Activated CD4-positive, CD25-positive, alpha-beta regulatory T cell treated with anti-CD3 and anti-CD28 coated beads, Interleukin-2, amount 50 U/mL, for 16 hours (primary cell): Measurements from ENCODE around the gene HDAC9.

Experiments
- DNase-seq: peaks from one replicate; pipeline ENCODE4 v3.0.0-alpha.2; 2020; ENCODE audit warnings: low read depth, low spot score

The HDAC9 gene

GRCh38 chr7:18655912-18656311, 160.4 kb downstream of the HDAC9 start:
- DNase-seq, result no peak

- DNase-seq, result no peak
Observed at GRCh38 chr7:18656362-18656761, 160.8 kb downstream of the HDAC9 start.

GRCh38 chr7:18659746-18660145, 164.2 kb downstream of the HDAC9 start:
- DNase-seq, result no peak

- DNase-seq, result no peak
Observed at GRCh38 chr7:18663321-18663720, 167.8 kb downstream of the HDAC9 start.

GRCh38 chr7:18666107-18666728, 170.7 kb downstream of the HDAC9 start:
- peak; percentile 11 for DNase-seq

GRCh38 chr7:18667466-18667865, 171.9 kb downstream of the HDAC9 start:
- no peak for DNase-seq

GRCh38 chr7:18671176-18671575, 175.6 kb downstream of the HDAC9 start:
- DNase-seq, result no peak

- DNase-seq, result no peak
Observed at GRCh38 chr7:18675579-18675978, 180.0 kb downstream of the HDAC9 start.

- no peak for DNase-seq
Observed at GRCh38 chr7:18679261-18679660, 183.7 kb downstream of the HDAC9 start.

- DNase-seq, result no peak
Observed at GRCh38 chr7:18680576-18680975, 185.0 kb downstream of the HDAC9 start.

GRCh38 chr7:18684916-18685315, 189.4 kb downstream of the HDAC9 start:
- no peak for DNase-seq

- DNase-seq, result no peak
Observed at GRCh38 chr7:18685971-18686370, 190.4 kb downstream of the HDAC9 start.

- no peak for DNase-seq
Observed at GRCh38 chr7:18689551-18689950, 194.0 kb downstream of the HDAC9 start.

- no peak for DNase-seq
Observed at GRCh38 chr7:18693406-18693805, 197.9 kb downstream of the HDAC9 start.

GRCh38 chr7:18693816-18694215, 198.3 kb downstream of the HDAC9 start:
- no peak for DNase-seq

- DNase-seq, result no peak
Observed at GRCh38 chr7:18694484-18694883, 198.9 kb downstream of the HDAC9 start.

GRCh38 chr7:18694911-18695310, 199.4 kb downstream of the HDAC9 start:
- DNase-seq, result no peak

GRCh38 chr7:18698258-18698734, 202.7 kb downstream of the HDAC9 start:
- DNase-seq, result no peak

GRCh38 chr7:18700147-18700546, 204.6 kb downstream of the HDAC9 start:
- no peak for DNase-seq

- no peak for DNase-seq
Observed at GRCh38 chr7:18702071-18702829, 206.7 kb downstream of the HDAC9 start.

- no peak for DNase-seq
Observed at GRCh38 chr7:18703685-18704084, 208.1 kb downstream of the HDAC9 start.

- no peak for DNase-seq
Observed at GRCh38 chr7:18706670-18707069, 211.1 kb downstream of the HDAC9 start.

- DNase-seq, result no peak
Observed at GRCh38 chr7:18708204-18708603, 212.7 kb downstream of the HDAC9 start.
